IPS-11a (cell line): Measurements from ENCODE around the gene CYFIP1.
A peak's percentile ranks its signal among the peaks of the same experiment; 100 is the strongest.
"Not testable (repeated sequence)": the region's sequence is repeated elsewhere in the genome, so short reads cannot be mapped to it uniquely, and the experiment has no call there.

Source experiments
- H3K4me3 ChIP-seq: one replicate; pipeline ENCODE4 v1.5.1; 2013; ENCODE audit warnings: low read depth, low read length, control low read depth

The CYFIP1 gene

GRCh38 chr15:22980189-22981050, at the start of gene CYFIP1:
Gene CYFIP1, minus strand, starts transcription at chr15:22980368. Its CDS starts 33,083 bp downstream, at chr15:22947285.
- peak within 1 kb of the TSS; percentile 83 for H3K4me3 ChIP-seq

- H3K4me3 ChIP-seq = no peak overlapping the region
Observed at GRCh38 chr15:23026218-23026617, 46.0 kb upstream of the CYFIP1 start.

GRCh38 chr15:23022156-23022555, 42.0 kb upstream of the CYFIP1 start:
- H3K4me3 ChIP-seq = no peak overlapping the region

DNA sequence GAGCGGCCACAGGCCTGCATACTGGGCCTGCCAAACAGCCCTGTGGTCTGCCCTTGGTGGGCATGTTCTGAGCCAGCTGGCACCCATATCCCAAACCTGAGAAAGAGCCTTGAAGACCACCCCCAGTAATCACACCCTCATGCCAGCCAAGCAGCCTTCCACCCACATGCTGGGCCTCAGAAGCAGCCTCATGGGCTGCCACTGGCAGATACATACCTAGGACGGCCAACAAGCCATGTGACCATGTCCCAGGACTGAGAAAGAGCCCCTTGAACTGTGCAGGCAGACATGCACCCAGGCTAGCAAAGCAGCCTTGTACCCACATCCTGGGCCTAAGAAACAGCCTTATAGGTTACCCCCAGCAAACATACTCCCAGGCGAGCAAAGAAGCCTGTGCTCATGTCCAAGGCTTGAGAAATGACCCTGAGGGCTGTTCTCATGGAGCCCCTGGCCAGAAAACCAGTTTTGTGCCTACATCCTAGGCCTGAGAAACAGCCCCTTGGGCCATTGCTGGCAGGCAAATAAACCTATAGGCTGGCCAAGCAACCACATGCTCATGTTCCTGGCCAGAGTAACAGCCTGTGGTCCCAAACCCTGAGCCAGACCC, 34.3 kb upstream of the CYFIP1 start:
- H3K4me3 ChIP-seq = no peak overlapping the region

GRCh38 chr15:23013681-23014080, 33.5 kb upstream of the CYFIP1 start:
- no peak overlapping the region for H3K4me3 ChIP-seq

GRCh38 chr15:23012616-23013015, 32.4 kb upstream of the CYFIP1 start:
- H3K4me3 ChIP-seq = not testable (repeated sequence)

DNA sequence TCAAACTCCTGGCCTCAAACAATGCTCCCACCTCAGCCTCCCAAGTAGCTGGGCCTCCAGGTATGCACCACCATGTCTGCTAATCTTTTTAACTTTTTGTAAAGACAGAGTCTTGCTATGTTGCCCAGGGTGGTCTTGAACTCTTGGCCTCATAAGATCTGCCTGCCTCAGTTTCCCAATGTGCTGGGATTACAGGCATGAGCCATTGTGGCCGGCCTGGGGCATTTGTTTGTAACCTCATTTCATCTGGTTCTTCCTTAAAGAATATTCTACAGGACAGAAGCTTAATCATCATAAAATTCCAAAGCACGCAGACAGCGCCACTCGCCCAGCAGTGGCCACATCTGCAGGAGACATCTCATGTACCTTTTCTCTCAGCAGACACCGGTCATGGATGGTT, 23.6 kb upstream of the CYFIP1 start:
- no peak overlapping the region for H3K4me3 ChIP-seq

GRCh38 chr15:23002920-23003319, 22.8 kb upstream of the CYFIP1 start:
- H3K4me3 ChIP-seq = no peak overlapping the region

DNA sequence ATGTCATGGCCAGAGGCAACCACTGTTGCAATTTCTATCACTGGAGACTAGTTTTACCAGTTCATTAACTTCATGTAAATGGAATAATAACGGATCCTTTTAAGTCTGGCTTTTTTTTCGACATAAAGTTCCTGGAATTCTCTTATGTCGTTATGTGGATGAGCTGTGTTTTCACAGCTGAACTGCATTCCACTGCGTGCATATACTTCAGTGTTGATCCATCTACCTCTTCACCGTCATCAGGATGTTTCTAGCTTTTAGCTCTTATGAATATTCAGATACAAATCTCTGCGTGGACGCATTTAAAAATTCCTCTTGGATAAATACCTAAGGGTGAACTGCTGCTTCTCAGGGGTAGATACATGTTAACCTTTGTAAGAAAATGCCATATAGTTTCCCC, 15.6 kb upstream of the CYFIP1 start:
- no peak overlapping the region for H3K4me3 ChIP-seq

GRCh38 chr15:22992024-22992326, 11.8 kb upstream of the CYFIP1 start:
- no peak overlapping the region for H3K4me3 ChIP-seq

DNA sequence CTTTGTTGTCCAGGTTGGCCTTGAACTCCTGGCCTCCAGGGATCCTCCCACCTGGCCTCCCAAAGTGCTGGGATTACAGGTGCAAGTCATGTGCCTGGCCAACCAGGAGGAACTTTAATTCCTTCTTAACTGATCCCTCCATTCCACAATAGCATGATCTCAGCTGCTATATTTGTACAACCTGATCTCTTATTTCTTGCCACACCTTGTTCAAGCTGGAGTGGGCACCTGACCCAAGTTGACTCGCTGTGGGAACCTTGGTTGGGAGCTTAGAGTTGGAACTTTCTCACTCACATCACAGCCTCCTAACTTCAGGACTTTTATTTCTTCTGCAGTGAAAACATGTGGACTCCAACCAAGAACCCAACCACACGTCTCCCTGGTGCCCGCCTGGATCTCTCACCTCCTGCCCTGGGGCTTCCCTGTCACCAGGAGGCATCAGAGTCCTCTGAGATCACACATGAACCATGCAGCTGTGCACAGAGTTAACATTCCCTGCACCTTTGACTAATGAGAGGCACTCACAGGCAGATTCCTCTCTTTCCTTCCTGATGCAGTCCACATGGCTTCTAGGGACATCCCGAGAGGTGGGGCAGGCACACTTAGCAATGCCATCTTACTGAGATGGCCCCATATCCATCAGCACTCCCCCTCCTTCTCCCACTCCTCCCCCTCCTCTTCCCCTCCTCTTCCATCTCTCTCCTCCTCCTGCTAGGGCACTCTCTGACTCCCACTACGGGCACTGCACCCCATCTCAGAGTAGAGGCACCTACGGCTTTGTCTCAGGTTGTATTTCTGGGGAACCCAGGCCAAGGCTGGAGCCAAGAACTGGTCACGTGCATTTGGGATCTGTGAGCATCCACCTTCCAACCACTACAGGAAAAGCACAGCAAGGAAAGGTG, 9.7 kb upstream of the CYFIP1 start:
- no peak overlapping the region for H3K4me3 ChIP-seq

- no peak overlapping the region for H3K4me3 ChIP-seq
Observed at GRCh38 chr15:22988811-22989210, 8.6 kb upstream of the CYFIP1 start.

- H3K4me3 ChIP-seq = not testable (repeated sequence)
Observed at GRCh38 chr15:22981931-22982330, 1.8 kb upstream of the CYFIP1 start.

GRCh38 chr15:22981051-22981840, 1.1 kb upstream of the CYFIP1 start:
- peak overlapping the region; percentile 83 for H3K4me3 ChIP-seq

- peak overlapping the region; percentile 83 for H3K4me3 ChIP-seq
Observed at GRCh38 chr15:22979238-22980188, 655 bp downstream of the CYFIP1 start.

DNA sequence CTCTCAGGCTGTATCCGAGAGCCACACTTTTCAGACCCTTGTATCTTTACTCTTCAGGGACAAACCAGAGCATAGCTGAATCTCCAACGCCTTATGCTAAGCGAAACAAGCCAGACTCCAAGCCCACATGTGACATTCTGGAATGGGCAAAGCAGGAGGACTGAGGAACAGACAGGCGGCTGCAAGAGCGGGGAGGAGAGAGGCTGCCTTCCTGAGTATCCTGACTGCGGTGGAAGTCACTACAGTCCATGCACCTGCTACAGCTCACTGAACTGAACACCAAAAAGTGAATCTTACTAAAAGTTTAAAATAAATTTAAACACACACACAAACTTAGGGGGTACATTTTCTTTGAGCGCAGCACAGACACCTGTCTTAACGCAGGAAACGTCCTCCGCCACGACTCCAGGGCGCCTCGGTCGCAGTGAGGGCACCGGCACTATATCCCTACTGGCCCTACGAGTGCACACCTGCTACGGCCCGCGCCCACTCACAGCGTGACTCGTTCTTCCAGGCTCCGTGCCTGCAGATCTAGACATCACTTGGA, 1.4 kb downstream of the CYFIP1 start:
- peak overlapping the region; percentile 83 for H3K4me3 ChIP-seq

DNA sequence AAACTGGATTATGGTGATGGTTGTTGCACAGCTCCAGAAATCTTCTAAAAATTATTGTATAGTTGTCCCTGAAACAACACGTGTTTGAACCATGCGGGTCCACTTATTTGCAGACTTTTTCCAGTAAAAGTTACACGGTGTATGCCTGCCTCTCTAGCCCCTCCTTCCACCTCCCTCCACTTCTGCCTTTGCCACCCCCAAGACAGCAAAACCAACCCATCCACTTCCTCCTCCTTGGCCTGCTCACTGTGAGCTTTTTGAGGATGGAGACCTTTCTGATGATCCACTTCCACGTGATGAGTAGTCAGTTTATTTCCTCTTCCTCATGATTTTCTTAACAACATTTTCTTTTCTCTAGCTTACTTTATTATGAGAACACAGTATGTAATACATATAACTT, 5.4 kb downstream of the CYFIP1 start:
- no peak overlapping the region for H3K4me3 ChIP-seq

- no peak overlapping the region for H3K4me3 ChIP-seq
Observed at GRCh38 chr15:22973987-22974386, 6.2 kb downstream of the CYFIP1 start.

- H3K4me3 ChIP-seq = no peak overlapping the region
Observed at GRCh38 chr15:22973286-22973685, 6.9 kb downstream of the CYFIP1 start.
